Left lung (tissue), 10 donors: ENCODE results near the gene SH3TC1. TPM values are rescaled to one million over a fixed set of nuclear protein-coding genes. Genes with fewer than 3 reads are reported as not detected.

ENCODE experiments used
- ATAC-seq: fragments of 200-7000 bp; cut with Tn5 transposase; one replicate; pipeline ENCODE4 v1.9.1; 2020; ENCODE audit warnings: moderate library complexity
- DNase-seq, 4 donors: peaks; one replicate each; pipeline ENCODE4 v3.0.0-alpha.2; 2013 to 2020
- H3K27ac ChIP-seq, 2 donors: fragments of 200-600 bp; sonication (generic) in 1 of 2; one replicate each; pipeline versions ENCODE4 v1.5.0 to v1.8.0; 2020 to 2021
- H3K27me3 ChIP-seq, 2 donors: fragments of 200-600 bp; sonication (generic) in 1 of 2; one replicate each; pipeline versions ENCODE4 v1.5.0 to v1.8.0; 2020 to 2021
- H3K36me3 ChIP-seq, 2 donors: fragments of 200-600 bp; sonication (generic) in 1 of 2; one replicate each; pipeline versions ENCODE4 v1.5.0 to v1.8.0; 2020 to 2021
- H3K4me1 ChIP-seq, 2 donors: fragments of 200-600 bp; one replicate each; pipeline ENCODE4 v1.8.0; 2021
- H3K4me3 ChIP-seq, 2 donors: fragments of 200-600 bp; sonication (generic) in 1 of 2; one replicate each; pipeline versions ENCODE4 v1.5.0 to v1.8.0; 2020 to 2021; ENCODE audit warnings: mild to moderate bottlenecking in 1 of 2
- H3K9me3 ChIP-seq, 2 donors: fragments of 200-600 bp; sonication (generic) in 1 of 2; one replicate each; pipeline versions ENCODE4 v1.5.0 to v1.8.0; 2020 to 2021
- CTCF ChIP-seq, 2 donors: fragments of 200-600 bp; sonication (generic) in 1 of 2; IDR thresholded peaks; one replicate each; pipeline versions ENCODE4 v1.5.0 to v1.8.0; 2021; ENCODE audit warnings: antibody characterized with exemption in 2 of 2
- intact Hi-C, 2 donors: fragments of 100-400 bp; cut with DNase I; formaldehyde crosslinking; loops; one replicate each; pipeline versions ENCODE4 v1.11.2 to v1.14.2; 2022
- polyA plus RNA-seq, 6 donors: library from polyadenylated mRNA; unstranded; fragments of 120-200 nt; gene quantifications; one replicate each; pipeline ENCODE4 v1.2.1, GENCODE V29; 2013; ENCODE audit not compliant: insufficient read length in 6 of 6
- total RNA-seq, 2 donors: library from RNA; stranded (reverse); fragmentation: NEBNext Ultra II Directional; extraction: Animal tissue kit (Norgen Biotek cat#: 25700); gene quantifications; one replicate each; pipeline ENCODE4 v1.2.1, GENCODE V29; 2021
- donor health status: DM: no; HTN: yes; CAD: no.
- donor health status: DM: no; HTN: no; CAD: no.

The SH3TC1 gene
- total and polyA plus RNA-seq, 8 donors: 22.0 to 46.1 (median 28.3) TPM

DNA sequence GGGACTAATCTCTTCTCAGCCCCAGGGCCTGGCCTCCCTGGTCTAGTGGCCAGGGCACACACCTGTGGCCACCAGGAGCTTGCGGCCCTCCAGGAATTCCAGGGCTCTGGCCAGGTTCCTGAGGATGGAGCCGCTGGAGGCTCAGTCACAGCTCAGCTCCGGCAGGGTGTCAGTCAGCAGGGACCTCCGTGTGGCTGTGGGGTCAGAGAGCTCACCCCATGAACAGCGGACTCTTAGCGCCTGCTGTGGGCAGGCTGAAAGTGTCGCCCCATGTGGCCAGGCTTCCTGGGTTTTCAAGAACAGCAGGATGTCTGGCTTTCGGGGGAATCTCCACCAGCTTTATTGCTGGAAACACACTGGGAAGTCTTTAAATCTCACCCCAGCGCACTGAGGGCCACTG, 19.3 kb upstream of the SH3TC1 start:
- H3K27ac ChIP-seq: no peak overlapping the region
- intact Hi-C loops: no loop called here
- H3K36me3 ChIP-seq: no peaks in the 10 kb centered on the region
- H3K27me3 ChIP-seq: no peaks in the 10 kb centered on the region
- peak in 1 of 4 donors; percentile 36 for DNase-seq
- no peak for ATAC-seq
- H3K4me1 ChIP-seq: peaks cover 14 to 29% of the 10 kb centered on the region in 2 donors
- H3K4me3 ChIP-seq: no peak overlapping the region
- H3K9me3 ChIP-seq: no peaks in the 10 kb centered on the region
- TF ChIP-seq CTCF (IDR thresholded peaks at IDR 0.05): no peak

DNA sequence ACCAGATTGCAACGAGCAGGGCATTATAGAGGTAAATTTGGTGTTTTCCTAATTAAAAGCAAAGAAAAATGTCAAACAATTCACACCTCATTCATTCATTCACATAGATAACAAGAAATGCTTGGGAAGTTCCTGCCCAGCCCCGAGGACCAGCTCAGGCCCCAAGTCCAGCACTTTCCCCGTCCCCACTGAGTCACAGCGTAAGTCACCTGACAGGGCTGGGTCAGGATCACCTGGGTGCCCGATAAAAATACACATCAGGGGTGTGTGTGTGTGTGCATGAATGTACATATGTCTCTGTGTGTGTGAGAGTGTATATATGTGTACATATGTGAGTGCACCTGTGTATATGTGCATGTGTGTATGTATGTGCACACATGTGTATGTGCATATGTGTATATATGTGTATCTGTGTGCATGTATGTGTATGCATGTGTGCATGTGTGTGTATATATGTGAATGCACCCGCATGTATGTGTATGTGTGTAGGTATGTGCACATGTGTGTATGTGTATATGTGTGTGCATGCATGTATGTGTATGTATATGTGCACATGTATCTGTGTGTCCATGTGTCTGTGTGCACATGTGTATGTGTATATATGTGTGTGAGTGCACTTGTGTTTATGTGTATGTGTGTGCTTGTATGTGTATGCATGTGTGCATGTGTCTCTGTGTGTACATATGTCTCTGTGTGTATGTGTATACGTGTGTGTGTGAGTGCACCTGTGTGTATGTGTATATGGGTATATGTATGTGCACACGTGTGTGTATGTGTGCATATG, 18.6 kb upstream of the SH3TC1 start:
- Histone ChIP-seq H3K27ac (no peak overlapping the region), H3K9me3 (no peaks in the 10 kb centered on the region), H3K4me3 (no peak overlapping the region), H3K4me1 (peaks cover 14 to 29% of the 10 kb centered on the region in 2 donors), H3K36me3 (no peaks in the 10 kb centered on the region), H3K27me3 (no peaks in the 10 kb centered on the region)
- ATAC-seq (no peak), DNase-seq (no peak)
- TF ChIP-seq CTCF (IDR thresholded peaks at IDR 0.05): no peak
- intact Hi-C loops: no loop called here

GRCh38 chr4:8181119-8181518, 18.0 kb upstream of the SH3TC1 start:
- Histone ChIP-seq H3K4me3 (no peak overlapping the region), H3K4me1 (peaks cover 14 to 29% of the 10 kb centered on the region in 2 donors), H3K36me3 (no peaks in the 10 kb centered on the region), H3K27me3 (no peaks in the 10 kb centered on the region), H3K27ac (no peak overlapping the region), H3K9me3 (no peaks in the 10 kb centered on the region)
- DNase-seq (no peak), ATAC-seq (no peak)
- intact Hi-C loops: no loop called here
- TF ChIP-seq CTCF (IDR thresholded peaks at IDR 0.05): no peak

- no peak for TF ChIP-seq CTCF (IDR thresholded peaks at IDR 0.05)
- Histone ChIP-seq H3K36me3 (no peaks in the 10 kb centered on the region), H3K9me3 (no peaks in the 10 kb centered on the region), H3K4me3 (no peak overlapping the region), H3K4me1 (peaks cover 14 to 29% of the 10 kb centered on the region in 2 donors), H3K27ac (no peak overlapping the region), H3K27me3 (no peaks in the 10 kb centered on the region)
- ATAC-seq (peak; percentile 76), DNase-seq (peak in 2 of 4 donors; percentile 64 to 79)
- intact Hi-C loops: no loop called here
Observed at GRCh38 chr4:8181844-8182243, 17.2 kb upstream of the SH3TC1 start.

DNA sequence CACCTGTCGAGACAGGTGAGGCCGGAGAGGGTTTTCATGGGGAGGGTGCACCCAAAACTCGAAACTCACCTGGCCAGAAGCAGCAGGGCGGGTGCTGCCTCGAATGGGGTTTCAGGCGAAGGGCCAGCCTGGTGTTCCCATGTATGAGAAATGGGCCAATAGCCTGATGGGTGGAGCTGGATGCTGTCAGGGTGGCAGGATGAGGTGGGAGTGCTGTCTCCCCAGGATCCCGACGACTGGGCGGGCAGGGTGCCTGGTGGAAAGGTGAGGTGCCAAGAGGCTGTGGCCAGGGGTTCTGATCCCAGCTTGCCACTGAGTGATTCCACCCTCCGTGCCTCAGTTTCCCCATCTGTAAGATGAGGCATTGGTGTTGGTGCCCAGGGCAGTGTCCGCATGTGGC, 16.8 kb upstream of the SH3TC1 start:
- Histone ChIP-seq H3K27ac (no peak overlapping the region), H3K36me3 (no peaks in the 10 kb centered on the region), H3K9me3 (no peaks in the 10 kb centered on the region), H3K4me1 (peaks cover 14 to 29% of the 10 kb centered on the region in 2 donors), H3K4me3 (no peak overlapping the region), H3K27me3 (no peaks in the 10 kb centered on the region)
- no peak for ATAC-seq
- TF ChIP-seq CTCF (IDR thresholded peaks at IDR 0.05): no peak
- peak in 1 of 4 donors; percentile 52 for DNase-seq
- intact Hi-C loops: no loop called here
